Fibroblast of skin of left biceps (primary cell): ENCODE data around the gene SMG1.
"Not testable (repeated sequence)": the region's sequence is repeated elsewhere in the genome, so short reads cannot be mapped to it uniquely, and the experiment has no call there.

Experiments used
- DNase-seq, 2 experiments: peaks; one replicate each; pipeline ENCODE4 v3.0.0-alpha.2; 2013; ENCODE audit warnings: low read depth in 2 of 2

Gene SMG1

DNA sequence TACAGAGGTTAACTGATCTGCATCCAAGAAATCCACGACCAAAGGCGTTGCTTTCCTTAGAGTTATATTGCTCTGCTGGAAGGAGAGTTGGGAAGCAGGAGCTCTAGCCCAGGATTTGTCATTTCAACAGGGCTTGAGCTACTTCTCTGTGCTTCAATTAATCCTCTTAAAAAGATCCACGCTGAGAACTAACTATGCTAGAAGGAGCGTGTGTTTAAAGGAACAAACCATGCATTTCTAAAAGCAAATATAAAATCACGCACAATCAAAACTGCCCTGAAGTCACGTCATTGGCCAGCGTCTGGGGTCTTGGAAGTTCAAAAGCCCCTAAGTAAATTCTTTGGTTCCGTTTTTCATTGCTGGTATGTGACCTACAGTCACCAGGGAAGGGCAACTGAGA, 125.9 kb downstream of the SMG1 start:
- DNase-seq, result no peak

DNA sequence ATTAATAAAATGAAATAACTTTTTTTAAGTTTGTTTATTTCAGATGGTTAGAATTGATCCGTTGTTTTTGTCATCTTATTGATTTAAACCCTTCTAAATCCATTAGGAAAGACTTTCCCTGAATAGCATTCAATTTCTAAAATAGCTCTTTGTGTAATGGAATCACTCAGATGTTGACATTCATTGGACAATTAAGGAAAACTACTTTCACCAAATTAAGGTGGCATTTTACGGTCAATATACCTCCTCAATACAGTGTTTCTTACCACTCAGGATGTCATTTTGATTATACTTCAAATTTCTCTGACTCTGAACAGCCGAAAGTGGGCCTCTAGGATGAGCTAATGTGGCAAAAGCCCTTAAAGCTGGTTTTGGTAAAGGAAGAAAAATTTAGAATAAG, 126.7 kb downstream of the SMG1 start:
- DNase-seq, result no peak

DNA sequence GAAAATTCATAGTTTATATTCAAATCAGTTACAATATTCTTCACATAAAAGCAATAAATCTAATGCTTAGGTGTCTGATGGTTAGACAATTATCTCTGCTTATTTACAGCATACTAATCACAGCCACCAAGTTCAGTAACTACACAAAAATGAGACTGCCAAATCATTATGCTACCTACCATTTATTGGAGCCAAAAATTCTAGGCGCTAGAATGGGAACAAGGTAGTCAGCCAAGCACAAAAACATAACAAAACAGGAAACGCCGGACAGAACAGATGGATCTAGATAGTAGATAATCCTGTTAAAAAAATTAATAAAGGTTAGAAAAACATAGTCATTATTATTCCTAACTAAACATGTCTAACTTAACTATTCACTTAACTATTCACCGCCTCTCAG, 128.5 kb downstream of the SMG1 start:
- DNase-seq, result no peak

DNA sequence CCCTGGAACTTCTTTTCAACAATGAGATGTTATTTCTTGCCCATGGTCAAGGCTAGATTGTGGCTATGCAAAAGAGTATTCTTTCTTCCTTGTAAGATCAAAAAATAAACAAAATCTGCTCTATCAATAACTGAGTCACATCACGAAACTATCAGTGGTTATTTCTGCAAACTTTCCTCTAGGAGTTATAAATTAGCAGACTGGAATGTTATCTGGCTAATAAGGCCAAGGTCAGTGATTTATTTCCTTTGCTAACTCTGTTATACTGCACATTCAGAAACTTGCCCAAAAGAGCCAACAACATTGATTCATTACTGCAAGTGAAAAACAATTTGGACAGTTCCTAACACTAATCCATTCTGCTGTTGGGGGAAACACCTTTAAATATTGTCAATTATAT, 129.8 kb downstream of the SMG1 start:
- DNase-seq, result no peak

DNA sequence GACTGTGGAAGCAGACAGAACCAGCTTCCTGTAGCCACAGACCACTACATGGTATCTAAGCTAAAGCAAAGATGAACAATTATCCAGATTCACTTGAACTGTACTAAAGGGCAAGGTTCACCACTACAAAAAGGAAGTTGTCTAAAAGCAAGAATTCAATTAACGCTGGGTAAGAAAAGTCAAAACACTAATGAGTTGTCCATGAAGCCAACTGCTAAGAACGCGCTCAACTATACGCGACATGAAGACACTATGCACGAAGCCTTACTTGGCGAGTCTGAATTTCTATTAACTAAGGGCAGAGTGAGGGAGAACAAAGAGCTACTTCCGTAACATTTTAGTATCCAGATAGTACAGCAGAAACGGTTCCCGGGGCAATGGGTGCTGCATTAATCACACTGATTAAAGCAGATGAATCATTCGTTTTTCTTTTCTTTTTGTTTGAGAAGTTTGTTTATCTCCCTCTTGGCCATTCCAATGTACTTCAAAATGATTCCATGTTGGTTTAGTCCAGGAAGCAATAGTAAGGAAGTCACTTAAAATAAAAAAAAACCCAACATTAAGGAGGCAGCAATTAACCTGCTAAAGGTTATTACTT, 133.3 kb downstream of the SMG1 start:
- DNase-seq, result no peak

DNA sequence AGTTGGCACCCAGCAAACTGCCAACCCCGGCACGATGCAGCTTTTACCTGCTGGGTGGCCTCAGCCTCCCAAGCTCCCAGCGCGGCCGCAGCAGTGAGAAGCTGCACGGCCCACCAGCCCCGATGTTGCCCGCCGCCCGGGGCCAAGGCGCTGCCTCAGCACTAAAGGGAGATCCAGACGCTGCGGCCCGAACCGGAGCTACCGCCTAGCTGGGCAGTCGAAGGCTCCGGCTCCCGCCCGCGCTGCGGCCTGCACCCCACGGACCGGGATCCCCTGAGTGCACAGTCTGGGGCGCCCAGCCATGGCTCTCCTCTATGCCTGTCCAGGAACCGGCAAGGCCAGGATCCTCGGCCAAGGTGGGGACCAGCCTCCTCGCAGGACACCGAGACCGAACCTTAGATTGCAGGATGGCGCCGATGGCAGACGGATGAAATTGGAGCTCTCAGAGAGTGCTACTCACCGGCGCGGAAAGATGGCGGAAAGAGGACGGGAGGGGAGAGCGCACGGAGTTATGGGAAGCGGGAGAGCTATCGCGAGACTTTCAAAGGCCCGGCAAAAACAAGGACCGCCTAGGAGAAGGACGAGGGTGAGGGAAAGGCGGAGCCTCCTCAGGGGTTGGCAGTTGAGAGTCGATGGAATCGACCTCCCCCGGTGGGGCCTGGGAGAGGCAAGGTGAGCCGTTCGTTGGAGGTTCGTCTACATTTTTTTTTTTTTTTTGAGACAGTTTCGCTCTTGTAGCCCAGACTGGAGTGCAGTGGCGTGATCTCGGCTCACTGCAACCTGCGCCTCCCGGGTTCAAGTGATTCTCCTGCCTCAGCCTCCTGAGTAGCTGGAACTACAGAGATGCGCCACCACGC, 136.1 kb downstream of the SMG1 start, which contains the start of gene RPS15A:
Gene RPS15A (minus strand): TSS at position 485 of the 857 bp plus-strand sequence. CDS start 1,221 bp downstream, outside the sequence.
- peak; percentile 93 to 94 for DNase-seq

DNA sequence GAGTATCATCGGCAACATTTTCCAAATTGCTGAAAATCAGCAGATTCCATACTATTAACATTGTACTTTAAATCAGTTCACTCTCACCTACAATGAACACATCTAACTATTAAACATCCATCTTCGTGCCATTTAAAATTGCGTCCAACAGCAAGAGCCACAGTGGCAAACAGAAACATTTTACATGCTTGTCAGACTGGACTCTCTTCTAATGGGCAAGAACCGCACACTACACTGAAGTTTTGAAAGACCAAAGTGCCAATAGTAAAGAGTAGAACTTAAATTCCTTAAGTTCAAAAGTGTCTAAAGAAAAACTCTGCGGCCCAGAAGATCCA, 136.7 kb downstream of the SMG1 start:
- no peak for DNase-seq

DNA sequence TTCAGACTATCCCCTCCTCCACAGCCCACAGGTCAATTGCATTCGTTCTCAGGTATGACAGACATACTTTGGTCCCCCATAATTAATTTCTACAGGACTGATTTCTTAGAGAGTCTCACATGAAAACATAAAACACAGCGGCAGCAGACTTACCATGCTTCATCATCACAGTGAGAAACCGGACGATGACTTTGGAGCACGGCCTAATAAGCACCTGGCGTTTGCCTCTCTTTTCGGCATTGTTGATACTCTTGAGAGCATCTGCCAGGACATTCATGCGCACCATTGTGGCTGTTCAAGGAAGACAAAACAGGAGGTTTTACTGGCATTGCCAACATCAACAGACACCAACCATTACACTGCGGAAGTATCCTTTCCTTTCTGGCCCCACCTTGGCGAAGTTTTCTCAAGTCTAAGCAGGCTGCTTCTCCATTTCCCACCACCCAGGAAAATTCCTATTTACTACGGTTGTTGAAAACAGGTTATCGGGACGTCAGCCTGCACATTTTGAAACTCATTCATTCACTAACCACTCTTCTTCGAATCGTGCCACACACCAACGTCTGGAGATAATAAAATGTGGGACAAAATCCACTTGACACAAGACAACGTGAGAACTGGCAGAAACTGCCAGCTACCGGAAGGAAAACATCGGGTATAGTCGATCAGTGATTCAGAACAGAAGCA, 137.2 kb downstream of the SMG1 start:
- no peak for DNase-seq

DNA sequence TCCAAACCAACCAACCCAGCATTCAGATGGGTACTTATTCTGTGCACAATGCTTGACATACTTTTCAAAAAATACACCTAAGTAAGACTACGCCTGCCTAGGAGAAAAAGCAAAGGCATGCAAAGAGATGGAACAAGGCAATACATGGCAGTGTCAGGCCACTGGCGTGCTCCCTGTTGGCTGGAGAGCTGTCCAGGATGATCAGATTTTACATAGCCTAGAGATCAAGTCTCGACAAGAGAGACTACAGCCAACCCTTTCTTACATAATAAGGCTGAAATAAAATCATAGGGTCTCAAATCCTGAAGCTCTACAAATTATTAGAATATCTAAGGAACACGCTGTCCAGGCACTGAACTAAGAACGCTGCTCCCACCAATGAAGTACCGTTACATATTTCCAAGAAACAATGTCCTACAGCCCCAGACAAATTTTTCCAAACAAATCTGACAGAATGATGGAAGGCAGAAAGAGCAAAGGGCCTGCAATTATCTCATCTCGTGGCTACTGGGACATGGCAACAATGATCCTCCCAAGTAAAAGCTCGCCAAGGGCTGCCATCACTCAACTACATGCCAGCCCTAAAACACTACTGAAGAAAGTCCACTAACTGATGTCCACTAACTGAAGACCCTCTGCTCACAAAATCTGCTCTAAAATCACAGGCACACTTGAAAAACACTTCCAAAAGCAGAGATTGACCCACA, 141.1 kb downstream of the SMG1 start:
- no peak for DNase-seq

DNA sequence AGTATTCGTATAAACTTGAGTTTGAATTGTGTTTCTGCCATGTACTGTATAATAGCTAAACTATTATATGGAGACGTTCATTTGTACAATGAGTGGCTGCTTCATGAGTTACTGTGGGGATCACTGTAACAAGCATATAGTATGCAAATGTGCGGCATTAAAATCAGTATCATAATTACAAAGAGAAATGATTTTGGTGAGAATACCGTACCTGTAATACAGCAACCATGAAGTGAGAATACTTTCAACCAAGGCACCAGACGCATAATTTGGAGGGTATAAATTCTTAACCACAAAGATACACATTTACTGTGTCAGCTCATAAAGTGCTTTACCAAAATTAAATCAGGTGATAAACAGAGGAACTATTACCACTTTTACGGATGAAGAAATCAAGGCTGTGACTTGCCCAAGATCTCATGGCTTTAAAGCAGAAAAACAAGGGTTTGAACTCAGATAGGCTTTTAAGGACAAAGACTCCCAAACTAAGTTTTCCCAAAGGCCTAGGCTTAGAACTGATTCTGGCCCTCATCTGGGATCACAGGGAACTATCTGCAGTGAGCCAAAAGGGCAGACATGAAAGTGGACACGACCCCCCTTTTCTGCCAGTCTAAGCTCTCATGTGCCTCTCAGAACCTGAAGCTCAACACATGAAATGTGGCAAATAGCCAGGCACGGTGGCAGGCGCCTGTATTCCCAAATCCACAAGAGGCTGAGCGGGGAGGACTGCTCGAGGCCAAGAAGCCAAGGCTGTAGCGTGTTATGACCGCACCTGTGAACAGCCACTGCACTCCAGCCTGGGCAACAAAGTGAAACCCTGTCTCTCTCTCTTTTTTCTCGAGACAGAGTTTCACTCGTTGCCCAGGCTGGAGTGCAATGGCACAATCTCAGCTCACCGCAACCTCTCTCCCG, 142.5 kb downstream of the SMG1 start:
- no peak for DNase-seq

DNA sequence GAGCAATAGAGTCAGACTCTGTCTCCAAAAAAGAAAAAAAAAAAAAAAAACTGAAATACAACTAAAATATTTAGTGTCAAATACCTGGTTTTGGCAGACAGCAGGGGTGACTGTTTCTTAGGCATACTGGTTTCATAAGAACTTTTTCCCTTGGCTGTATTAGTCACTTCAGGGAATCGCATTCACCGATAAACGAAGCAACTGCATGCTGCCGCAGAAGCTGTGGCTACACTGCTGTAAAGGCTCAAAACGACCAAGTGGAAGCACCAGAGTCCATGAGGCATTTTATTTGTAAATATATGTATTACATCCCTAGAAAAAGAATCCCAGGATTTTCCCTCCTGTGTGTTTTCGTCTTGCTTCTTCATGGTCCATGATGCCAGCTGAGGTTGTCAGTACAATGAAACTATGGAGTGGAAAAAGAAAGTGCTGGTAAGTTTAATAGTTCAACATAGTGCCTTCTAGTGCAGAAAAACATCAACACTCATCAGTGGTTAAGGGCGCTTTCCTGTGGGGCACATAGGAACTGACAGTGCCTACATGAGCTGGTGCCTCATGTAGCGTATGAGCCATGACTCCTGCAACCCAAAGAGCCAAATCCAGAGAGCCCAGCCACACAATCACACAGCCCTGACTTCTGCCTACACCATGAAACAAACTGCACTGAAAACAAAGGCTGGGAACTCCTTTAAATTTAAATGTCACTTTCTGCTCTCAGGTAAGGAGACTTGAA, 143.3 kb downstream of the SMG1 start:
- no peak for DNase-seq

DNA sequence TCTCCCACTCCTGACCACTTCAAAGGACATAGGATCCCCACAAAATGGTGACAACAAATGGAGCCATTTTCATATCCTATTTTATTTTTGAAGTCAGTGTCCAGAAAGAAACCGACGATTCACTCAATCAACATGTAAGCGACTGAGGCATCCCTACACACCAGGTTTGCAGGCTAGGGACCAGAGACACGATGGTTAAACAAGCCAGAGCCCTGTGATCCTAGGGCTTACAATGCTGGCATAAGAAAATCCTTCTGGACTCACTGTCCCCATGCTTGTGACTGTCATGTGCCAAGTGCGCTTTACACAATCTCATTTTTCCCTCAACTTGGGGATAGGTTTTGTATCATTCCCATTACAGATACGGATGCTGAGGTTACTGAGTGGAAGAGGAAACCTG, 145.0 kb downstream of the SMG1 start:
- DNase-seq, result not testable (repeated sequence)

DNA sequence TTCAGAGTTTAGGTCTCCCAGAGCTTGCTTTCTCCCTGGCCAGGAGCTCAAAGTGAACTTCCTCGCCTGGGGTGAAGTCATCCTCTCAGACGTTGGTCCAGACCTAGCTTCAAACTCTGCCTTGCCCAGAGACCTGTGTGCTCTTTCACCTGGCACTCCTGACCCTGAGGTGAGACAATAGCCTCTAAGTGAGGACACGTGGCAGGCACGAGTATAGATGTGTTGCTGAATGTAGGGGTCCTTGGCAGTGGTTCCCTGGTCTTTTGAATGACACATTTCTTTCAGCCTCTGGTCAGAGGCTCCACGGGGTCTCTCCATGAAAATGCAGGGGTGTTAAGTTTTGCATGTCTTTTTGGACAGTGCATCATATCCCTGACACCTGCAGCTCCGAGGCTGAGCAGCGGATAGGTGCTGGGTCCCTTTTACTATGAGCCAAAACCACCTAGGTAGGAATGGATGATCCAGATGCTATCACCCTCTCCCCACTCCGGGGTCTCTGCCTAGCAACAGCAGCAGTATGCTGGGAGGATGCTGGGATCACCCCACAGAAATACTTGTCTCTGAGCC, 145.7 kb downstream of the SMG1 start:
- DNase-seq, result not testable (repeated sequence)

DNA sequence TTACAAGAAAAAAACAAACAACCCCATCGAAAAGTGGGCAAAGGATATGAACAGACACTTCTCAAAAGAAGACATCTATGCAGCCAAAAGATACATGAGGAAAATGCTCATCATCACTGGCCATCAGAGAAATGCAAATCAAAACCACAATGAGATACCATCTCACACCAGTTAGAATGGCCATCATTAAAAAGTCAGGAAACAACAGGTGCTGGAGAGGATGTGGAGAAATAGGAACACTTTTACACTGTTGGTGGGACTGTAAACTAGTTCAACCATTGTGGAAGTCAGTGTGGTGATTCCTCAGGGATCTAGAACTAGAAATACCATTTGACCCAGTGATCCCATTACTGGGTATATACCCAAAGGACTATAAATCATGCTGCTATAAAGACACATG, 148.5 kb downstream of the SMG1 start:
- not testable (repeated sequence) for DNase-seq

DNA sequence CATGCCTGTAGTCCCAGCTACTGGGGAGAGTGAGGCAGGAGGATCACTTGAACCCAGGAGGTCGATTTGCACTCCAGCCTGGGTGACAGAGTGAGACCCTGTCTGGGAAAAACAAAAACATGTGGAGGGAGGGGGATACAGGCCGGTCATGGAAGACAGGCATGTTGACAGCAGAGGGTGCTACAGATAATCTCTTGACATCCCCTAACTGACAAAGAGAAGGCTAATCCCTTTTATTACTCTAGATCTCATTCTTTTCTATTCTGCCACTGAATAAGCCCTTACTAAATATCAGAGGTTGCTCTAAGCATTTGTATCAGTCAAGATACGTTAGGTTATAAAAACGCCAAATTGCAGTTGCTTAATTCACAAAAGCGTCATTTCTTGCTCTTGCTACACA, 149.9 kb downstream of the SMG1 start:
- not testable (repeated sequence) for DNase-seq

DNA sequence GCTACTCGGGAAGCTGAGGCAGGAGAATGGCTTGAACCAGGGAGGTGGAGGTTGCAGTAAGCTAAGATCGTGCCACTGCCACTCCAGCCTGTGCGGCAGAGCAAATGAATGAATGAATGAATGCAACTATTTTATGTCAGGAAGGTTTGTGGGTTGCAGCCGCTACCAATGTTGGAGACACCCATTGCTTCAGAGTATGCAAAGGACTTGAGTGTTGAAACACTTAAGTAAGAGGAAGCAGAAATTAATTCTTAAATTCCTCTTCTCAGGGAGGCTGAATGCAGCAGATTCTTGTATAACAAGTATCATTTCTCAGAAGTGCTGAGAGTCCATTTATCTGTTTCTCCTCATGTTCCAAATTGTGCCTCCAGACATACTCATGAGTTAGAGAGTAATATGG, 151.6 kb downstream of the SMG1 start:
- DNase-seq, result not testable (repeated sequence)

DNA sequence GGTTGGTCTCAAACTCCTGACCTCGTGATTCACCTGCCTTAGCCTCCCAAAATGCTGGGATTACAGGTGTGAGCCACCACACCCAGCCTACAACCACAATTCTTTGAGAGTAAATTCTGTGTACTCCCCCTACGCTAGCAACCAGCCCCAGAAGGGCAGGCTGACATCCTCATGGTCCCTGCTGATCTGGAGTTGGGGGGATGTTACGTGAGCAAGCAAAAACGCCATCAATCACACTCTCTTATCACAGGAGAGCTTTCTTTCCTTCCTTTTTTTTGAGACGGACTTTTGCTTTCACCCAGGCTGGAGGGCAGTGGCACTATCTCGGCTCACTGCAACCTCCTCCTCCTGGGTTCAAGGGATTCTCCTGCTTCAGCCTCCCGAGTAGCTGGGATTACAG, 154.0 kb downstream of the SMG1 start:
- not testable (repeated sequence) for DNase-seq

DNA sequence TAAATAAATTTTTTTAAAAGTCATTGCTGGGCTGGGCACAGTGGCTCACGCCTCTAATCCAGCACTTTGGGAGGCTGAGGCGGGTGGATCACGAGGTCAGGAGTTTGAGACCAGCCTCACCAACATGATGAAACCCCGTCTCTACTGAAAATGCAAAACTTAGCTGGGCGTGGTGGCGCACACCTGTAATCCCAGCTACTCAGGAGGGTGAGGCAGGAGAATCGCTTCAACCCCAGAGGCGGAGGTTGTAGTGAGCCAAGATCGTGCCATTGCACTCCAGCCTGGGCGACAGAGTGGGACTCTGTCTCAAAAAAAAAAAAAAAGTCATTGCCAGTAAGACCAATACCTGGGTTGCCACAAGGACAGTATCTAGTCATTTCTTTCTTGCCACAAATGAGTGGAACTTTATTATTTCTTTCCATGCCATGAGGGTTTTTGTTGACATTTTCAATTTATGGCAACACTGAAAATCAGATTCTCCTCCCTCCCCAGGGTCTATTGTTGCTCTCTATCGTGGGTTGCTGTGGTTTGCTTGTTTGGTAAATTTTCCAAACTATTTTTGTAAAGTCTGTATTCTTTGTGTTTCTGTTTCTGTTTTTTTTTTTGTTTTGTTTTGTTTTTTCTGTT, 155.8 kb downstream of the SMG1 start:
- not testable (repeated sequence) for DNase-seq

DNA sequence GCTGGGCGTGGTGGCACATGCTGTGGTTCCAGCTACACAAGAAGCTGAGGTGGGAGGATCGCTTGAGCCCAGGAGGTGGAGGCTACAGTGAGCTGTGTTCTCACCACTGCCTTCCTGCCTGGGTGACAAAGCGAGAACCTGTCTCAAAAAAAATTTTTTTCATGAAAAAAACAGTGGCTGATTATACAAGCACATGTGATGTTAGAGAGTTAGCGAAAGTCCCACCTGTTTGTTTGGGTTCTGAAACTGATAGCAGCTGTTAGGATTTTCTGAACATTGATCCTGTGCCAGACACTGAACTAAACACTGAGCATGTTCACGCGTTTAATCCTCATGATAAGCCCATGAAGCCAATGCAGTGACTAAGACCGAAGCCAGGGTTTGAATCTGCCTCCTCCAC, 159.0 kb downstream of the SMG1 start:
- DNase-seq, result not testable (repeated sequence)

DNA sequence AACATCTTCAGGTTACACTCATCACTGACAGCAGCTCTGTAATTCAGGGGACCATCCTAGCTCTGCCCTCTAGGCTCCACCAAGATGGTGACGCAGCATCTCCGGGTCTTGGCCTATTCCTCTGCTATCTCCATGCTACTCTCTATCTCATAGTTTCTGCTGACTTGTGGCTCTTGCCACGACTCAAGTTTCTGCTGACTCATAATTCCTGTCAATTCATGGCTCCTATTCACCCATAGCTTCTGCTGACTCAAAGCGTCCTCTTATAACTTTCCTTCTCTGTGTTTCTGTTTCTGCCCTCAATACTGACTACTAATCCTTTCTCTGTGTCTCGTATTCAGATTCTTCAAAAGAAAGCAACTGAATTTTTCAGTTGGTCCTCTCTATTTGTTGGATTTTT, 163.5 kb downstream of the SMG1 start:
- not testable (repeated sequence) for DNase-seq
